HEK293 (cell line): Measurements from ENCODE around the gene AK5.

Experiments used
- CTCF ChIA-PET: fragments of 350-600 bp; formaldehyde crosslinking; extraction: SDS; loops from one replicate; lab custom pipeline; 2021; ENCODE audit warnings: antibody characterized with exemption; lab: Yijun Ruan, JAX
- POLR2A ChIA-PET: fragments of 300-600 bp; formaldehyde crosslinking; extraction: SDS; loops from one replicate; lab custom pipeline; 2020; ENCODE audit warnings: antibody characterized with exemption, inconsistent platforms; lab: Yijun Ruan, JAX
- H3K27ac ChIP-seq: fragments of 200-500 bp; sonication (Bioruptor generic); 2 replicates; pipeline ENCODE4 v1.5.1; 2014; ENCODE audit warnings: low read depth, low read length, control low read depth, inconsistent platforms; ENCODE audit errors: extremely low read depth
- H3K36me3 ChIP-seq, 2 experiments: fragments of 200-500 bp in 1 of 2; sonication (Bioruptor generic) in 1 of 2; 1 replicate in 1 of 2; 2 replicates in 1 of 2; pipeline ENCODE4 v1.5.1; 2014 to 2017; ENCODE audit warnings: inconsistent platforms in 2 of 2, low read length in 2 of 2; ENCODE audit not compliant: control insufficient read depth in 2 of 2, insufficient read depth in 1 of 2
- H3K4me1 ChIP-seq: fragments of 200-500 bp; sonication (Bioruptor generic); 2 replicates; pipeline ENCODE4 v1.5.1; 2014; ENCODE audit warnings: mild to moderate bottlenecking, low read length, inconsistent platforms; ENCODE audit not compliant: control insufficient read depth, insufficient read depth
- H3K4me3 ChIP-seq: 2 replicates; pipeline ENCODE4 v1.5.1; 2011; ENCODE audit warnings: low read depth, mild to moderate bottlenecking, control low read depth, low read length, moderate library complexity
- H3K9me3 ChIP-seq: fragments of 200-500 bp; sonication (Bioruptor generic); 2 replicates; pipeline ENCODE4 v1.5.1; 2014; ENCODE audit warnings: low read depth, low read length, inconsistent platforms; ENCODE audit not compliant: control insufficient read depth, insufficient read depth
- BCL11A ChIP-seq: fragments of 450-650 bp; formaldehyde crosslinking; IDR thresholded peaks from 2 replicates; pipeline ENCODE4 v1.5.1; 2016; ENCODE audit warnings: low read depth, missing biosample characterization, missing genetic modification characterization
- KLF1 ChIP-seq: fragments of 450-650 bp; formaldehyde crosslinking; IDR thresholded peaks from 2 replicates; pipeline ENCODE4 v1.5.1; 2016; ENCODE audit warnings: missing biosample characterization, missing genetic modification characterization
- KLF7 ChIP-seq: fragments of 450-650 bp; formaldehyde crosslinking; IDR thresholded peaks from 2 replicates; pipeline ENCODE4 v1.5.1; 2016; ENCODE audit warnings: missing biosample characterization, missing genetic modification characterization, borderline replicate concordance
- MYNN ChIP-seq: fragments of 450-650 bp; formaldehyde crosslinking; IDR thresholded peaks from 2 replicates; pipeline ENCODE4 v1.5.1; 2016; ENCODE audit warnings: missing biosample characterization, missing genetic modification characterization, borderline replicate concordance
- OSR2 ChIP-seq: fragments of 450-650 bp; formaldehyde crosslinking; IDR thresholded peaks from 2 replicates; pipeline ENCODE4 v1.5.1; 2016; ENCODE audit warnings: missing biosample characterization, missing genetic modification characterization
- OVOL3 ChIP-seq: fragments of 450-650 bp; formaldehyde crosslinking; IDR thresholded peaks from 2 replicates; pipeline ENCODE4 v1.5.1; 2016; ENCODE audit warnings: missing biosample characterization, missing genetic modification characterization
- PBX3 ChIP-seq: sonication (generic); formaldehyde crosslinking; IDR thresholded peaks from 2 replicates; pipeline ENCODE4 v1.8.1; 2022; ENCODE audit warnings: mild to moderate bottlenecking, moderate library complexity, missing genetic modification reagents
- RBAK ChIP-seq: fragments of 450-650 bp; formaldehyde crosslinking; IDR thresholded peaks from 2 replicates; pipeline ENCODE4 v1.5.1; 2016; ENCODE audit warnings: missing biosample characterization, missing genetic modification characterization
- SCRT2 ChIP-seq: fragments of 450-650 bp; formaldehyde crosslinking; IDR thresholded peaks from 2 replicates; pipeline ENCODE4 v1.5.1; 2016; ENCODE audit warnings: missing biosample characterization, missing genetic modification characterization
- ZBTB20 ChIP-seq: fragments of 450-650 bp; formaldehyde crosslinking; IDR thresholded peaks from 2 replicates; pipeline ENCODE4 v1.5.1; 2016; ENCODE audit warnings: missing biosample characterization, missing genetic modification characterization
- ZBTB21 ChIP-seq: fragments of 450-650 bp; formaldehyde crosslinking; IDR thresholded peaks from 2 replicates; pipeline ENCODE4 v1.5.1; 2017; ENCODE audit warnings: missing biosample characterization, missing genetic modification characterization
- ZNF18 ChIP-seq: fragments of 450-650 bp; formaldehyde crosslinking; IDR thresholded peaks from 2 replicates; pipeline ENCODE4 v1.5.1; 2016; ENCODE audit warnings: missing biosample characterization, missing genetic modification characterization
- ZNF211 ChIP-seq: fragments of 450-650 bp; formaldehyde crosslinking; IDR thresholded peaks from 2 replicates; pipeline ENCODE4 v1.5.1; 2016; ENCODE audit warnings: low read depth, missing biosample characterization, missing genetic modification characterization
- ZNF354C ChIP-seq: fragments of 450-650 bp; formaldehyde crosslinking; IDR thresholded peaks from 2 replicates; pipeline ENCODE4 v1.5.1; 2016; ENCODE audit warnings: missing biosample characterization, missing genetic modification characterization, low read depth, borderline replicate concordance
- ZNF548 ChIP-seq: fragments of 450-650 bp; formaldehyde crosslinking; IDR thresholded peaks from 2 replicates; pipeline ENCODE4 v1.5.1; 2016; ENCODE audit warnings: missing biosample characterization, missing genetic modification characterization
- ZNF580 ChIP-seq: fragments of 450-650 bp; formaldehyde crosslinking; IDR thresholded peaks from 2 replicates; pipeline ENCODE4 v1.5.1; 2016; ENCODE audit warnings: missing biosample characterization, missing genetic modification characterization
- ZNF623 ChIP-seq: fragments of 450-650 bp; formaldehyde crosslinking; IDR thresholded peaks from 2 replicates; pipeline ENCODE4 v1.5.1; 2016; ENCODE audit warnings: missing biosample characterization, missing genetic modification characterization
- ZNF660 ChIP-seq: fragments of 450-650 bp; IDR thresholded peaks from 2 replicates; pipeline ENCODE4 v1.5.1; 2018; ENCODE audit warnings: missing biosample characterization, mild to moderate bottlenecking, missing genetic modification characterization
- ZNF670 ChIP-seq: fragments of 450-650 bp; formaldehyde crosslinking; IDR thresholded peaks from 2 replicates; pipeline ENCODE4 v1.5.1; 2016; ENCODE audit warnings: missing biosample characterization, missing genetic modification characterization, low read depth
- ZNF701 ChIP-seq: fragments of 450-650 bp; formaldehyde crosslinking; IDR thresholded peaks from 2 replicates; pipeline ENCODE4 v1.5.1; 2016; ENCODE audit warnings: missing biosample characterization, missing genetic modification characterization
- ZNF704 ChIP-seq: fragments of 450-650 bp; formaldehyde crosslinking; IDR thresholded peaks from 2 replicates; pipeline ENCODE4 v1.5.1; 2016; ENCODE audit warnings: missing biosample characterization, missing genetic modification characterization
- ZNF785 ChIP-seq: fragments of 450-650 bp; formaldehyde crosslinking; IDR thresholded peaks from 2 replicates; pipeline ENCODE4 v1.5.1; 2016; ENCODE audit warnings: missing biosample characterization, missing genetic modification characterization
- ZSCAN16 ChIP-seq: fragments of 450-650 bp; formaldehyde crosslinking; IDR thresholded peaks from 2 replicates; pipeline ENCODE4 v1.5.1; 2016; ENCODE audit warnings: missing biosample characterization, missing genetic modification characterization
- TF ChIP-seq, protein P1 (sequence below): fragments of 450-650 bp; formaldehyde crosslinking; IDR thresholded peaks from 2 replicates; pipeline ENCODE4 v1.5.1; 2016; ENCODE audit warnings: missing biosample characterization, missing genetic modification characterization

Gene AK5

DNA sequence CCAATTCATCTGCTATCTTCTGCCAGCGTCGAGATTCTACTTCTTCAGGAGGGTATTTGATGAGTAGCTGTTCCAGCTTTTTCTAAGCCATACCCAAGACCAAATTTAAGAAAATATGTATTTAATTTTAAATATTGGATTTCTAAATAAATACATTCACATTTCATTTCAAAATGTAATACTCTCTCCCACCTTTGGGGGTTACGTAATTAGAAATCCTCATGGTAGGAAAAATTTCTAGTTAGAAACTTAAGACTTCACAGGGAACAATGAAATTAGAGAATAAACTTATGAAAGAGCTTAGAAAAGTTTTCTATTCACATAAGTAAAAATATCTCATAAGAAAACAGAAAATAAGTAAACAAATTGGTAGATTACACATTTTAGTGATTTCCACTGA lies 297.7 kb downstream of the AK5 start:
- H3K4me3 ChIP-seq, result no peak overlapping the region
- H3K4me1 ChIP-seq, result no peaks in the 10 kb centered on the region
- H3K27ac ChIP-seq, result no peak overlapping the region
- H3K36me3 ChIP-seq, result peaks cover 30 to 62% of the 10 kb centered on the region in 2 experiments
- no peak for TF ChIP-seq SCRT2 (tag by site-specific recombination)
- no peak for TF ChIP-seq ZBTB20 (tag by site-specific recombination)
- TF ChIP-seq OVOL3 (tag by site-specific recombination), result no peak
- no peak for TF ChIP-seq ZNF580 (tag by site-specific recombination)
- no peak for TF ChIP-seq ZNF660 (tag by site-specific recombination)
- no peak for TF ChIP-seq ZNF623 (tag by site-specific recombination)
- CTCF ChIA-PET, result interaction anchor here (0.7 to 1.0 kb wide), 2 partner anchors 26 to 162 kb away, joined by 3 to 5 read pairs; no protein-coding TSS in a partner anchor
- POLR2A ChIA-PET, result interaction anchor here (1.1 kb wide), 1 partner anchor 104 kb away, joined by 3 read pairs; no protein-coding TSS in a partner anchor
- no peaks in the 10 kb centered on the region for H3K9me3 ChIP-seq

DNA sequence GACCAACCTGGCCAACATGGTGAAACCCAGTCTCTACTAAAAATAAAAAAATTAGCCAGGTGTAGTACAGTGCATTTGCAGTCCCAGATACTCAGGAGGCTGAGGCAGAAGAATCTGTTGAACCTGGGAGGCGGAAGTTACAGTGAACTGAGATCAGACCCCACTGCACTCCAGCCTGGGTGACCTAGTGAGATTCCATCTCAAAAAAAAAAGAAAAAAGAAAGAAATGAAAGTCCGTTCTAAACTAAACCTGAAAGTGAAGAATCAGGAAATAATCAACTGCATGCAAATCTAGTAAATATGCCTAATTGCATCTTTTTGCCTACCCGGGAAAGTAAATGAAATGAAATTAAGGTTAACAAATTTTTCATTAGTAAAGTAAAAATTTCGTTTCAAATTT lies 301.1 kb downstream of the AK5 start:
- Histone ChIP-seq H3K4me3 (no peak overlapping the region), H3K9me3 (no peaks in the 10 kb centered on the region), H3K27ac (no peak overlapping the region), H3K36me3 (peaks cover 14 to 34% of the 10 kb centered on the region in 2 experiments), H3K4me1 (no peaks in the 10 kb centered on the region)
- TF ChIP-seq ZNF211 (tag by site-specific recombination) (no peak), RBAK (tag by site-specific recombination) (no peak), OSR2 (tag by site-specific recombination) (no peak), MYNN (tag by site-specific recombination) (no peak), ZBTB21 (no peak), ZNF785 (tag by site-specific recombination) (no peak)
- ChIA-PET POLR2A (no interaction called here), CTCF (no interaction called here)

- ChIA-PET POLR2A (no interaction called here), CTCF (no interaction called here)
- Histone ChIP-seq H3K4me3 (no peak overlapping the region), H3K4me1 (no peaks in the 10 kb centered on the region), H3K36me3 (peaks cover 9 to 30% of the 10 kb centered on the region in 2 experiments), H3K9me3 (no peaks in the 10 kb centered on the region), H3K27ac (no peak overlapping the region)
- TF ChIP-seq KLF7 (no peak), ZNF548 (tag by site-specific recombination) (no peak), PBX3 (CRISPR knock-in tag) (no peak), KLF1 (tag by site-specific recombination) (no peak), BCL11A (no peak), ZNF670 (tag by site-specific recombination) (no peak), ZNF18 (tag by site-specific recombination) (no peak), ZNF580 (tag by site-specific recombination) (no peak), ZNF701 (tag by site-specific recombination) (no peak), ZNF354C (tag by site-specific recombination) (no peak), ZNF704 (tag by site-specific recombination) (no peak), ZSCAN16 (tag by site-specific recombination) (no peak), SCRT2 (tag by site-specific recombination) (no peak)
- TF ChIP-seq, protein P1, sequence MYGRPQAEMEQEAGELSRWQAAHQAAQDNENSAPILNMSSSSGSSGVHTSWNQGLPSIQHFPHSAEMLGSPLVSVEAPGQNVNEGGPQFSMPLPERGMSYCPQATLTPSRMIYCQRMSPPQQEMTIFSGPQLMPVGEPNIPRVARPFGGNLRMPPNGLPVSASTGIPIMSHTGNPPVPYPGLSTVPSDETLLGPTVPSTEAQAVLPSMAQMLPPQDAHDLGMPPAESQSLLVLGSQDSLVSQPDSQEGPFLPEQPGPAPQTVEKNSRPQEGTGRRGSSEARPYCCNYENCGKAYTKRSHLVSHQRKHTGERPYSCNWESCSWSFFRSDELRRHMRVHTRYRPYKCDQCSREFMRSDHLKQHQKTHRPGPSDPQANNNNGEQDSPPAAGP, result no peak
Observed at GRCh38 chr1:77583483-77583882, 301.7 kb downstream of the AK5 start.
